Left lobe of liver (tissue), 2 donors: ENCODE results near the gene PFKP. TPM values are rescaled to one million over a fixed set of nuclear protein-coding genes. Genes with fewer than 3 reads are reported as not detected.
A peak's percentile ranks its signal among the peaks of the same experiment; 100 is the strongest.
"Not testable (repeated sequence)": the region's sequence is repeated elsewhere in the genome, so short reads cannot be mapped to it uniquely, and the experiment has no call there.

Experiments used
- ATAC-seq: fragments of 200-7000 bp; cut with Tn5 transposase; one replicate; pipeline ENCODE4 v1.9.1; 2020; ENCODE audit warnings: mild to moderate bottlenecking, moderate library complexity
- DNase-seq: peaks from one replicate; pipeline ENCODE4 v3.0.0-alpha.2; 2020; ENCODE audit warnings: low spot score
- total RNA-seq: library from RNA; stranded (reverse); gene quantifications from one replicate; pipeline ENCODE4 v1.2.1, GENCODE V29; 2021
- donor health status: DM: no; HTN: no; CAD: no; lungs with moderate emphysema.
- donor health status: DM: no; HTN: yes; CAD: no.

Gene PFKP
- total RNA-seq, 1 donor from 2014 or later, result 4.3 TPM

DNA sequence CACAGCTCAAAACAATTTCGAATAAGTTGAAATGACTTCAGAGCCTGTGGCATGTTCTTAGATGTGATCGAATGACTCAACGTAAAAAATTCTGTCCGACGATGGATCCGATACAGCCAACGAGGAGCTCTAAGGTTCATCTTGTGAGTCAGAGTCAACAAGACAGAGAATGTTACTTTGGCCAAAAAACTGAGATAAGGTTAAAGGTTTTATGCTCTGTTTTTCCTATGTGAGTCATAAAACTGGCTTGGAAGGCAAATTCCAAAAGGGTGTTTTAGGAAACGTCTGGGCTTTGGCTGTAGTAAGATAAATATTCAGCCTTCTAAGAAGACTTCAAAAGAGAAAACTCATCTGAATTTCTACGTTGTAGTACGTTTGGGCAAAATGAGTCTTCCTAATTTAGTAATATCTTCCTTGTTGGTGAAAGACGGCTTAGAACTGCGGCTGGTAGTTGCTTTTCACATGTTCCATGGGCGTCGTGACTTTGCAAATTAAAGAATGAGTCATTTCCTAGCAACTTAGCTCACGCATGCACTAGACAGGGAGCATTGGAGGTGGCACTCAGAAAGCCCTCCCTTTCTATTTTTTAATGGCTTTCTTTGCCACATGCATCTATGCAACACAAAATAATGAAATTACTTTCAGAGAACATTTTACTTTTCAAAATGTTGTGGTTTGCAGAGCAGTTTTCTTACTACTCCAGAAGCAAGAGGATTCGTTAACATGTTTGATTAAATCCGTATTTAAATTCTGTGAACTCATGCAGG lies 28.2 kb downstream of the PFKP start:
- DNase-seq, result no peak

DNA sequence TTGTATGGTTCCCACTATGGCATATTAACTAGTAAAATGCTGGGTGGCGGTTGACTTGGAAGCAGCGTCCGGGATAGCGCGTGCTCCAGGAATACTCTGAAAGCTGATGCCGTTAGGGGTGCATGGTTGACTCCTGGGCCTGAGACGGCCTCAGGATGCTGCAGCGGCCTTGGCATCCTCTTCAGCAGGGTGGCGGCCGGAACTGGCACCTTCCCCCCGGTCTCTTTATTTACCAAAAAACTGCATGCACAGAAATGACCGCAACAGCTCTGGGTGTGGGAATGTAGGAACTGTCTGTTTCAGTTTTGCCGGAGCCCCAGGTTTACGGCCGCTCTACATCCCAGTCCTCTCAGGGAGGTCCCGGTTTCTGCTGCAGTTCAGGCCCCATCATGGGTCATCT lies 28.8 kb downstream of the PFKP start:
- ATAC-seq, result no peak
- no peak for DNase-seq

More for the DNA sequence above, 28.2 kb downstream of the PFKP start:
- ATAC-seq, result peak; percentile 36

DNA sequence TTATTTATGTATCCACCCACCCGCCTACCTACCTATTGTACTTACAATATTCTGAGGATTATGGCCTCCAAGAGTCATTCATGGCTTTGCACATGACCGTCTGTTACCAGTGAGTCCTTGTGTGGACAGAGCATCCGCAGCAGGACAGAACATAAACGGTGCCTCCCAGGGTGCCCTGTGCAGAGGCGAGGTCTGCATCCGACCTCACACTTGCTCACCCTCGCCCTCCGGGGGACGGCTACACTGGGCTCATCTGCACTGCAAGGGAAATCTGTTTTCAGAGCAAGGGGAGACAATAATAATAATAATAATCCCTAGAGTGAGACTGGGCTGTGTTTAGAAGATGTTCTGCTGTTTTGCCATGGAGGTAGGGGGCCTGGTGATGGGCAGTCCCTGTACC lies 29.8 kb downstream of the PFKP start:
- ATAC-seq (no peak), DNase-seq (no peak)

DNA sequence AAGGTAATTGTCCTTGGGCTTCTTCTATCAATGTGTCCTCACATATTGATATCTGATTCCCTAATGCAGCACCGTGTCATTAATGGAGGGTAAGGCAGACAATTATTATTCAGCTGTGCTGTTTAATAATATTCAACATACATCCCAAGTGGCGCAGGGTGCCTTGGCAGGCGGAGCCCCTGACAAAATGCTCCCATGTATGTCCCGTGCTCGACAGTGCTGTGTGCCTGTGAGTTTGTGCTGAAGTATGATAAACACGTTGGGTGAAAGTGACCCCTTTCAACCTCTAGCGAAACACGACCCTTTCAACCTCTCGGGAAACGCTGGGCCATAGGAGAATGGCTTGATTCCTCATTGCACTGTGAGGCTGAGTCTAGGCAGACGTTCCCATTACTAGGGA lies 31.3 kb downstream of the PFKP start:
- DNase-seq, result no peak
- ATAC-seq, result no peak

DNA sequence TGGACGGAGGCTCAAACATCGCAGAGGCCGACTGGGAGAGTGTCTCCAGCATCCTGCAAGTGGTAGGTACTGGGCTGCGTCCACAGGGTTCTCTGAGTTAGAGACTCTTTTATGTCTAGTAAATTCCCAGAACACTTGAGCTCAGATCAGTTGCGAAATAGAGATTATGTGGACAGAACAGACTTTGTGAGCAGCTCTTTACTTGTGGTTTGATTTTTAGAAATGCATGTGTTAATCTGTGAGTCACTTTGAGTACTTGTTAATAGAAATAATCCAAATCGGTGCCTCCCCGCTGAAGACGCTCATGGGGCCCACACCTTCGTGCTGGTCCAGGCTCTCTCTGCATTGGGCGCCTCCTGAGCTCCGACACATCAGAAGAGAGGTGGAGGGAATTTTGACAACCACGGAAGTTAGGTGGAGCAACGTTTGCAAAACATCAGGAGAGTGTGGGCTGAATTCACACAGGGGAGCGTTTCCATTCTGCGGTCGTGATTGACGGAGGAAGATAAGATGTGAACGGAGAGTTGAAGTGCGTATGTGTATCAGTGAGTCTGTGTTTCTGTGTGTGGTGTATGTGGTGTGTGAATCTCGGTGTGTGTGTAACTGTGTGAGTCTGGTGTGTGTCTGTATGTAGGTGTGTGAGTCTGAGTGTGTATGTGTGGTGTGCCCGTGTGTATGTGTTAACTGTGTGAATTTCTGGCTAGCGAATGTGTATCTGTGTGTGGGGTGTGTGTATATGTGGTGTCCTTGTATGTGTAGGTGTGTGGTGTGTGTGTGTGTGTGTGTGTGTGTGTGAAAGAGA lies 32.1 kb downstream of the PFKP start:
- ATAC-seq (no peak), DNase-seq (no peak)

- no peak for ATAC-seq
Observed at GRCh38 chr10:3100093-3100792, 32.9 kb downstream of the PFKP start.

GRCh38 chr10:3100856-3101640 lies 33.7 kb downstream of the PFKP start:
- ATAC-seq, result no peak
- no peak for DNase-seq

More at GRCh38 chr10:3100093-3100792, 32.9 kb downstream of the PFKP start:
- no peak for DNase-seq

DNA sequence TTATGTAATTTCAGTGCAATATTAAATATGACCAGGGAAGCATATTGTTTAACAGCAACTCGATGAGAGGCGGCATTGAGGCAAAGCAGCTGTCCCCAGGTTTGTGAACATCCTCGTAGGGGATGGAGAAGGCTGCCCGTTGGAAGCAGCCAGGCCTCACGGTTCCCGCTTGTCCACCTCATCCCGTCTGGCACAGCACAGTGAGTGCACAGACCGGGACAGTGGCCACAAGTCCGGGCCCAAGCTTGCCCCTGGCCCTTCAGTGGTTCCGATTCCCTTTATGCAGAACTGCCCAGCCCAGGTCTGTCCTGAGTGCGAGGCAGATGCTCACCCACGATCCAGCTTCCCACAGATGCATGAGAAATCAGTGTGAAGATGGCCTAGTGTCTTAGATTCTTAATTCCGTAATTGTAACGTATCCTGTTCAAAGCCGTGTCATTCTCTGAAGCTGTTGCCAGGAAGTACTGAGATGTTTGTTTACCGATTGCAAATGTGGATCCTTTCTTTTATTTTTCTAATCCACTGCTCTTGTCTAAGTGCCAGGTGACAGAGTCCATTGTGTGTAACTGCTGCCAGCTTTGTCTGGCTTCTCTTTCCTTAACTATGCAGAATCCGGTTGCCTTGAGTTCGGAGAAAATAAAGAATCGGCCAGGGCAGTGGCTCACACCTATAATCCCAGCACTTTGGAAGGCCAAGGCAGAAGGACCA lies 35.5 kb downstream of the PFKP start:
- DNase-seq, result peak; percentile 76
- peak; percentile 74 for ATAC-seq

DNA sequence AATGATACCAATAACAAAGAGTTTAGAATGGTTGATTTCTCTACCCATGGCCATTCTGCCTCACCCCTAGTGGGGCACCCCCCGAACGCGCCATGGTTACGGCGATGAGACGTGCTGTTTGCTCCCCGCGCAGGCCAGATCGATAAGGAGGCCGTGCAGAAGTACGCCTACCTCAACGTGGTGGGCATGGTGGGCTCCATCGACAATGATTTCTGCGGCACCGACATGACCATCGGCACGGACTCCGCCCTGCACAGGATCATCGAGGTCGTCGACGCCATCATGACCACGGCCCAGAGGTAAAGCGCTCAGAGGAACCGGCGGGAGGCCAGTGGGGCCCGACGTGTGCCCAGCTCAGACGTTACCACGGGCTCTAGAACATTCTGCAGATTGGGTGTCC lies 36.3 kb downstream of the PFKP start:
- DNase-seq (no peak), ATAC-seq (no peak)

DNA sequence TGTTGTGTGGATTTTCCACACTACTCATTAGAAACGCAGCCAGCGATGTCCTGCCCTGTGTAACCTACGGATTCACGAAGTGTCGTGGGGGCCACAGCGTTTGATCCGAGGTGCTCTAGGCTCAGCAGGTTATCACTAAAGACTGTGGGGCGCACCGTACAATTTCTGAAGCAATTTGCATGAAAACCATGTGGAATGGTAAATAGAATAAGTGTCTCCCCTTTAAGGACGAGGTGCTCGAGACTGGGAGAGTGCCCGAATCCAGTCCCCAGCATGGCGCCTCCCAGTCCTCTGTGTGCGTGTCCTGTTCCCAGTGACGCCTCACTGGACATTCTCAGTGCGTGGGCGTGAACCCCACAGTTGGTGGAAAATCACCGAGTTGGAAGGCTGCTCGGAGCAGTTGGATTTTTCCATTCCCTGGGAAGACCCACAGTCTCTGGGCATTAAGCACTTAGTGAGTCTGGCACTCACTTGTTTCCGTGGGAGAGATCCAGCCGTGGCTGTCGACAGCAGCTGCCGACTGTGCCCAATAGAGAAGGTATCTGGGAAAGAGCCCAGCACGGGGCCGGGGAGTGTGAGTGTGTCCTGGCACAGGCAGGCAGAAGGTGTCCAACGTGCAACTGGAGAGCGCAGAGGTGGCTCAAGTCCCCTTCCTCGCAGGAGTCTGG lies 37.0 kb downstream of the PFKP start:
- DNase-seq, result peak; percentile 62
- peak; percentile 10 for ATAC-seq

GRCh38 chr10:3105166-3105565 lies 37.8 kb downstream of the PFKP start:
- no peak for DNase-seq
- ATAC-seq, result no peak

DNA sequence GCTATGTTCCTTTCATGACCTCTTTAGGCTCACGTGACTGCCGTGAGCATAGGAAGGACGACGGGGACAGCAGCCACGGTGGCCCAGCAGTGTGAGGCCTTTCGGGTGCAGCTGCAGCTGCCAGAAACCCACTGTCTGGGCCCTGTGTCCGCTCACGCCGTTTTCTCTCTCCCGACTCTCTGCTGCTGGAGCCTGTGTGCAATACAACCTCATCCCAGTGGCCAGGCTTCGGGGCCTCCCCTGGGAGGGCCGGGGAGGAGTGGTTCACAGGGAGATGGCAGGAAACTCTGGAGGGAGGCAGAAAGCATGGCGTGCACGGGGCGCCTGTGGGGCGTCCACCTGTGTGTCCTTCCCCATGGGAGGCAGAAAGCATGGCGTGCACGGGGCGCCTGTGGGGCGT lies 38.6 kb downstream of the PFKP start:
- DNase-seq (no peak), ATAC-seq (no peak)

GRCh38 chr10:3106328-3106727 lies 39.0 kb downstream of the PFKP start:
- not testable (repeated sequence) for ATAC-seq, DNase-seq

DNA sequence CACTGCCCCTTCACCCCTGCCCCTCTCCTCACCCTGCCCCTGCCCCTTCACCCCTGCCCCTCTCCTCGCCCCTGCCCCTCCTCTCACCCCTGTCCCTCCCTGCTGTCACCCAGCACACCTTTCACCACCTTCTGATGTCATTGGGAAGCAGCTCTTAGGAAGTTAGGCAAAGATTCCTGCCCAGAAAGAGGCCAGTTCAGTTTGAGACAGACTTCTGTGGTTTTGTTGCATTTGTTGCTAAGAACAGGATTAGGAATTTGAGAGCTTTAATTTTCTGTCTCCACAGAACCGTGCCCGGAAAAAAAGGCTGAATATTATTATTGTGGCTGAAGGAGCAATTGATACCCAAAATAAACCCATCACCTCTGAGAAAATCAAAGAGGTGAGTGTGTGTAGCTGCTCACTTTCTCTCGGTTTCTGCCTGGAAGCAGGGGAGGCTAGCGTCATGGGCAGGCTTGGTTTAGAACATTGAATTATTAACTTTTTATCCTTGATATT lies 39.6 kb downstream of the PFKP start:
- DNase-seq (no peak), ATAC-seq (no peak)

DNA sequence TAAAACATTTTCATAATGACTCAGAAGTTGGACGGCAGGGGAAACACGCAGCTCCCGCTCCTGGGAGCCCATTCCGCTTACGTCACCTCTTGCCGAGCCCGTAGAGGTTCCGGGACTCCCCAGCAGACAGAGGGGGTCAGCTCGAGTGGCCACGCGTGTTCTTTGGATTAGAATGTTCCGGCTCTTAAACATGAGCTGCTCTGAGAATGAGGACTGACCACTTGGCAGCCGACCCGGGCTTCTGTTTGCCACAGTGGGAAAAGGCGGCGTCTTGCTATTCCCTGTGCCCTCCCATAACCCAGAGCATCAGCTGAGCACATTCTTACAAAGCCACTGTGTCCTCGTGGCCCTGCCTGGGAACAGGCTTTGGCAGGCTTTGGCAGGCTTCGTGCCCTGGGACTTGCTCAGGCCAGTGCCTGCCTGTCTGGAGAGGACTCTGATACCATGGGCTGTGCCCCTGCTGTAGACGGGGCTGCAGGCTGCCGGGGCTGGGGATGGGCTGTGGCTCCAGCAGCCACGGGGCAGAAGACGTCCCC lies 40.1 kb downstream of the PFKP start:
- DNase-seq (peak; percentile 87), ATAC-seq (peak; percentile 83)

DNA sequence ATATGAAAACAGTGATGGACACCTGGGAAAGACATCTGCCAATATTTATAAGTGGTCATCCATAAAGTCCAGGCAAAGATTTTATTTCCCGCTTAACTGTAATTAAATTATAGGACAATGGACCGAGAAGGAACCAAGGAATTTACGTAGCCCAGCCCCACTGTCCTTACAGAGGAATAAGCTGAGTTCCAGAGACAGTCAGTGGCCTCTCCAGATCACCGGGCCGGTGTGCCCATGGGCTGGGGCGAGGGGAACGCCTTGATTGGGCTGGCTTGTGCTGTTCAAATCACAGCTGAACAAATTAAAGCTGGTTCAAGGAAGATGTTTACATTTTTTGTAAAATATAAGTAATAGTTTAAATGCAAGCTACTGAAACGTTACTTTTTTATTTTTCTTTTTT lies 40.7 kb downstream of the PFKP start:
- no peak for DNase-seq
- no peak for ATAC-seq

- no peak for DNase-seq
- ATAC-seq, result no peak
Observed at GRCh38 chr10:3108575-3109105, 41.3 kb downstream of the PFKP start.

- no peak for ATAC-seq
- no peak for DNase-seq
Observed at GRCh38 chr10:3109196-3109595, 41.8 kb downstream of the PFKP start.

- DNase-seq (no peak), ATAC-seq (no peak)
Observed at GRCh38 chr10:3109633-3110032, 42.3 kb downstream of the PFKP start.
